ENCODE results near the gene MYOD1.

MYOD1 gene

DNA sequence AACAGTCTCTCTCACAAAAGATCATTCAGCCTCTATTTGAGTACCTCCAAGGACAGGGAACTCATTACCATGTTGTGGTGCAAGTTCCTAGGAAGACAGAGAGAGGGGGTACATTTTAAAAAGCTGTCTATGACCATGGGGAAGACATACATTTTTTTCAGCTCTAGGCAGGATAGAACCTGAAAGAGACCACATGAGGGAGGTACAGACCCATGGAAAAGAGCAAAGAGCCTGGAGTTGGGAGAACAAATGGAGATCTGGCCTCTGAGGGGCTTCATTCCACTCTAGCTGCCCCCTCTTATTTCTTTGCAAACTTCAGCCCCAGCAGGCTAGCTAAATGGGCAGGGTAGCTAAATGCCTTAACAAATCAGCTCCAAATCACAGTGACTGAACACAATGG lies 51.5 kb downstream of the MYOD1 start:
- DNase-seq (ENCODE audit: low read depth in 2 of 2) = no peak

DNA sequence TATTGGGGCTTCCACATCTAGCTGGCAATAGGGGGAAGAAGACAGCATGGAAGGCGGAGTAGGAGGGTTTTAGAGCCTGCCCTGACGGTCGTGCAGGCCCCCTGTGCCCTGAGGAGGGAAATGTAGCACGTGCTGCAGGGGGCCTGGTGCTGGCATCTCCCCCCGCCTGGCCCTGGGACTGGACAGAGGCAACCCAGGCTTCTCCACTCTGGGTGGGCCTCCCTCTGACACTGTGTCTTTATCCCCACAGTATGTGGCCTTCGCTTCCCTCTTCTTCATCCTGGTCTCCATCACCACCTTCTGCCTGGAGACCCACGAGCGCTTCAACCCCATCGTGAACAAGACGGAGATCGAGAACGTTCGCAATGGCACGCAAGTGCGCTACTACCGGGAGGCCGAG lies 52.0 kb downstream of the MYOD1 start:
- no peak for DNase-seq (ENCODE audit: low read depth in 2 of 2)
